RWPE1 (cell line): Measurements from ENCODE around the gene SLC15A2.

ENCODE experiments used
- CTCF ChIA-PET: fragments of 350-600 bp; sonication (Branson Sonifier 250); formaldehyde crosslinking; extraction: SDS; loops from one replicate; lab custom pipeline; 2021; lab: Yijun Ruan, JAX
- POLR2A ChIA-PET: fragments of 400-600 bp; formaldehyde crosslinking; extraction: SDS; loops from one replicate; lab custom pipeline; 2020; ENCODE audit warnings: antibody characterized with exemption; ENCODE audit not compliant: low non-redundant PET; lab: Yijun Ruan, JAX
- DNase-seq: peaks from one replicate; pipeline ENCODE4 v3.0.0; 2012; ENCODE audit warnings: low spot score
- H3K27ac ChIP-seq: fragments of 450-650 bp; 2 replicates; pipeline ENCODE4 v1.5.1; 2017
- CTCF ChIP-seq: fragments of 450-650 bp; conservative IDR thresholded peaks from 2 replicates; pipeline ENCODE4 v1.5.1; 2017; ENCODE audit warnings: low read depth, mild to moderate bottlenecking

Gene SLC15A2

GRCh38 chr3:121869736-121870135 is 24.5 kb upstream of the SLC15A2 start:
- no peak overlapping the region for H3K27ac ChIP-seq
- POLR2A ChIA-PET = no interaction called here
- no peak for TF ChIP-seq CTCF
- CTCF ChIA-PET = no interaction called here
- no peak for DNase-seq

GRCh38 chr3:121870717-121871116 is 23.5 kb upstream of the SLC15A2 start:
- ChIA-PET CTCF (no interaction called here), POLR2A (no interaction called here)
- no peak for TF ChIP-seq CTCF
- H3K27ac ChIP-seq = no peak overlapping the region
- DNase-seq = peak; percentile 5

GRCh38 chr3:121871430-121871829 is 22.8 kb upstream of the SLC15A2 start:
- H3K27ac ChIP-seq = no peak overlapping the region
- no peak for DNase-seq
- no peak for TF ChIP-seq CTCF
- POLR2A ChIA-PET = no interaction called here
- CTCF ChIA-PET = interaction anchor here (1.0 kb wide), 1 partner anchor 34 kb away, joined by 3 read pairs; no protein-coding TSS in a partner anchor

GRCh38 chr3:121878411-121878810 is 15.8 kb upstream of the SLC15A2 start:
- H3K27ac ChIP-seq = no peak overlapping the region
- DNase-seq = no peak
- CTCF ChIA-PET = no interaction called here
- POLR2A ChIA-PET = no interaction called here
- no peak for TF ChIP-seq CTCF

GRCh38 chr3:121883507-121883906 is 10.7 kb upstream of the SLC15A2 start:
- TF ChIP-seq CTCF = no peak
- ChIA-PET CTCF (interaction anchor here (0.5 to 0.7 kb wide), 3 partner anchors 91 to 374 kb away, joined by 3 to 5 read pairs (median 4); no protein-coding TSS in a partner anchor), POLR2A (no interaction called here)
- DNase-seq = peak; percentile 60
- no peak overlapping the region for H3K27ac ChIP-seq

GRCh38 chr3:121885386-121885785 is 8.8 kb upstream of the SLC15A2 start:
- ChIA-PET CTCF (no interaction called here), POLR2A (no interaction called here)
- no peak for DNase-seq
- TF ChIP-seq CTCF = no peak
- H3K27ac ChIP-seq = no peak overlapping the region
